Stimulated activated CD8-positive, alpha-beta memory T cell treated with anti-CD3 and anti-CD28 coated beads, Interleukin-7, amount 100 ng/mL, for 4 hours (primary cell): ENCODE results near the gene NRP2.

ENCODE experiments used
- DNase-seq, 2 donors: peaks; one replicate each; pipeline ENCODE4 v3.0.0-alpha.2; 2020; ENCODE audit warnings: low read depth in 2 of 2

The NRP2 gene

DNA sequence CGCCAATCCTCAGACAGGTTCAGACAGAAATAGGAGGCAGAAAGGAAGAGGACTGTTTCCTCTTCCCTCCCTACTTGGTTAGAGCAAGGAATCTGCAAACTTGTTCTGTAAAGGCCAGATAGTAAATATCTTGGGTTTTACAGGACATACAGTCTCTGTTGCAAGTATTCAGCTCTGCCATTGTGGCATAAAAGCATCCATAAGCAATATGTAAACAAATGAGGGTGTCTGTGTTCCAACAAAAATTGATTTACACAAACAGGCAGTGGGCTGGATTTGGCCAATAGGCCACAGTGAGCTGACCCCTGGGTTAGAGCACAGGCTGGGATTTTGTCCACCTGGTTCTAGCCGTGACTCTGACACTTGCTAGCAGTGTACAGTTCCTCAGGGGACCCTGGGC lies 89.4 kb downstream of the NRP2 start:
- no peak for DNase-seq

DNA sequence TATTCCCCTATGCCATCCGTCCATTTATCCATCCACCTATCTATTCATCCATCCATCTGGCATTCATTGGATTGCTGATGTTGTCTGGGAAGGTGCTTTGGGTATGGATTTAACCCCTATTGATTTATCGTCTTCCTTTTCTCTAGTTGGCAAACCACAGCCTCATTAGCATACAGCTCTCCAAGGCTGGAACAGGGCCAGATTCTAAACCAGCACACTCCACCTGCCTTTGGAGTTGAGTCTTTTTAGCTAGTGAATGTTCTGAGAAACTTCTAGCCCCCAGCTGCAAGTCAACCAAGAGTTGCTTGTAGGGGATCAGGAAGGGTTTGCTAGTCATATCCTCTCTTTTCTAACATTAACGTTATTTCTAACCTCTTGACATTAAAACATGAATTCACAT lies 90.7 kb downstream of the NRP2 start:
- DNase-seq, result no peak

DNA sequence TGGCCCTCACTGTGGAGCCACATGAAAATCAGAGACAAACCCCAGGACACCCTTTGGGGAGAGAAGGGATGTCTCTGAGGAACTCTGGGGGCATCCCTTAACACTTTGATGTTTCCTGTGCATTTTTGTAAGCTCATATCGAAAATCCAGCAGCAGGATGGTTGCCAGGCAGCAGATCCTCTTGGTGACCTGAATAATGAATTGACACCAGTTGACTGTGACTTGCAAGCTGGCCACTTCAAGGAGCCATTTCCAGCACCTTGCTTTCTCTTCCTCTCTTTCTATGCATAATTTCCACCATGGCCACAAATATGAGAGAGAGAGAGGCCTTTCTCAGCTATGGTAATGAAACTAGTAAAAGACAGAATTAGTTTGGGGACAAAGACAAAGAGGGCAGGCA lies 91.7 kb downstream of the NRP2 start:
- no peak for DNase-seq

DNA sequence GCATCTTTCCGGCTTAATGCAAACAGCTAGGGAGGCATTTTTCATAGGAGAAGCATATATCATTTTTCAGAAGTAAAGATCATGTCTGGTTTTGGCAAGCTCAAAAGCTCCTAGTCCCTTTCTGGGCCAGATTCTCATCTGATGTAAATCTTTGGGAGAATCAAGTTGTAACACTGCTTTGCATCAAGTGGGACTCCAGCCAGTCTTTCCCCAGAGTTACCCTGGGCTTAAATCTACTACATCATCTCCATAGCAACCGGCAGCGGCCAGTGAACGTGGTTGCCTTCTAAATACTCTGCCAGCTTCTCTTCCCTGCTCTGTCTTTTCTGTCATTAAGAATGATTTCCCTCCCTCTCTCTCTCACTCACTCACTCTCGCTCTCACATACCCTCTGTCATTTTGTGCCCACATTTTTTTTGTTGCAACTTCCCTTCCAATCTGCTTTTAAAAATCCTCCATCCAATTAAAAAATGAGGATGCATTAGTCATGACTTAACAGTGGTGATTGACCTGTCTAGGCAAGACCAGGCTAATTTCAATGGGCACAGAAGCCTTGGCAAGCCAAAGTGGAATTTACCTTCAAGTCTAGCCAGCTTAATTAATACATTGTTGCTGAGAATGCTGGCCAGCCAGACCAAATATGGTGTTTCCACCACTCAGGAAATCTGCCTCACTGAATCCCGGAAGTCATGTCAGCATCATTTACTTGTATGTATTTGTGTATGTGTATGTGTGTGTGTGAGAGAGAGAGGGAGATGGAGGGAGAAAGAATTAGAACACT lies 93.0 kb downstream of the NRP2 start:
- DNase-seq, result no peak

DNA sequence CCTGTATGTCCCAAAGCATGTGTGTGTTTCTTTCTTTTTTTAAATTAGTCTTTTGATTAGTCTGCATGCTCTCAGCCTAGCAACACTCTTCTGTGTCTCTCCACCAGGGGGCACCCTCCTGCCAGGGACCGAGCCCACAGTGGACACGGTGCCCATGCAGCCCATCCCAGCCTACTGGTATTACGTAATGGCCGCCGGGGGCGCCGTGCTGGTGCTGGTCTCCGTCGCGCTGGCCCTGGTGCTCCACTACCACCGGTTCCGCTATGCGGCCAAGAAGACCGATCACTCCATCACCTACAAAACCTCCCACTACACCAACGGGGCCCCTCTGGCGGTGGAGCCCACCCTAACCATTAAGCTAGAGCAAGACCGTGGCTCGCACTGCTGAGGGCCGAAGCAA lies 93.8 kb downstream of the NRP2 start:
- DNase-seq, result no peak

DNA sequence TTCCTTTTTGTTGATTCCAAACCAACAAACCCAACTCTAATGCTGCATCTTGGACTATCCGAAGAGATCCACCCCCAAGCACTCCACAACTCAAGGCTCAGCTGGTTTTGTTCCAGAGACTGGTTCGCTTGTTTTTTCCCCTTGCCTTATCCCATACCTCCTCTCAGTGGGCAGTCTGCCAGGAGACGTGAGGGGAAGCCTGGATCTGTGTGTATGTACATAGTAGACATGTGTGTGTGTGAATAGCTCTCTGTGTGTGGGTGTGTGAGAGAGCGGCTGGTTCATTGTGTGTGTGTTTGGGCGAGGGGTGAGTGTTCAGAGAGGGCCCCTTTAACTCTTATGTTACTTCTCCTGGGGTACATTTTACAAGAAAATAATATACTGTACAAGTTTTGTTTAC lies 94.4 kb downstream of the NRP2 start:
- DNase-seq, result no peak

DNA sequence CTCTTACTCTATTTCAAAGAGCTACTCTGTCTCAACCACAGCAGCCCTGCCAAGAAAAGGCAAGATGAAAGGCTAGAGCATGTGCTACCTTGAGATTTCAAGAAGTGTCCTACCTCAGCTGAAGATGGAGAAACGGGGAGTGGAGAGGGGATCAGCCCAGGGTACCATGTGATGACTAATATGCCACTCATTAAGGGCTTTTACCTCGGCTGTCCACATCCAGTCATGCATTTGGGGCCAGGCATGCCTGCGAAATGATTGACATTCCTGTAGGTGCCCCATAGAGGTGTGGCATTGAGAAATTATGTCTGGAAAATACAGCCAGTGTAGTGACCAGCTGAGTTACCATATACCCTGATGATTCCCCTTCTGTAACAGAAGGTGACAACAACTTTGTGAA lies 96.1 kb downstream of the NRP2 start:
- no peak for DNase-seq

DNA sequence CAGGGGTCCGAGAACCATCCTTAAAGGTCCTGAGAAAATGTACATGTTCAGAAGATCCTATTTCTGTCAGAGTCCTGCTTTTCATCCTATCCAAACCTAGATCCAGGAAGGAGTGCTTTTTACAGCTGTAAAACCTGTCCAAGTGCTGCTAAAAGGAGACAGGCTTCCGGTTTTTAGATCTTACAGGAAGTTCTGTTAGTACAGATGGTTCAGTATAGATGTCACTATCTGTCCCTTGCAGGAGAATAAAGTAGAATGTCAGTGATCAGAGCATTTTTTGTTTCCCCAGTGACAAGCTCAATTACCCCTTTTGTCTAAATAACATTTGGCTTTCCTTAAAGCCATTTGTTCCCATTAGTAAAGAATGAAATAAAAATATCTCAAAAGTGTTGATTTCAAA lies 98.3 kb downstream of the NRP2 start:
- DNase-seq, result no peak

DNA sequence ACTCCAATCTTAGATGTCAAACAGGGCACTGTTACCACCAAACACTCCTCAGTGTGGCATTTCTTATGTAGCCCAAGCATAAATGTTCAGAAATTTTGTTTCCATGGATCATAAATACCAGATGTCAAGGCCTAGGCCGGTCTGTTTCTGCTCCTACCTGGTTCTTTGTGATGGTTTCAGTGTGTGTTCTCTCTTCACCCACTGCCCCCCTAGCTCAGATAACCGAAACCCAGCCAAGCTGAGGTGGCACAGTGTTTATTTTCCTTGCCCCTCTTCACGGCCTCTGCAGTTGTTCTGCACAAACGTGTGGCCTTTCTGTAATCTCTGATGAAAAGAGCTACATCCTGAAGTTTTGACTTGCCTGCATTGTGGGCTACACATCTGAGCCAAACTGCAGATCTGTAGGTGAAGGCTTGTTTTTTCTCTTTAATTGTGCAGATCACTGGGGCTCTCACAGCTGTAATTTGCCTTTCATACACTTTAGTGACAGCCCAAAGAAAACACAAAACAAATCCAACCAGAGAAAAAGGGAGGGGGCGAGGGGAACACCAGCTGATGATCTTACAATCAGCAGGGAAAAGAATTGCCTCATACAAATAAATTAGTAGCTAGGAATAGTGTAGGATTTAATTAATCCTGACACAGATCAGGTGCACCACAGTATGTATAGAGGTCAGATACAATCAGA lies 99.1 kb downstream of the NRP2 start:
- DNase-seq, result no peak

DNA sequence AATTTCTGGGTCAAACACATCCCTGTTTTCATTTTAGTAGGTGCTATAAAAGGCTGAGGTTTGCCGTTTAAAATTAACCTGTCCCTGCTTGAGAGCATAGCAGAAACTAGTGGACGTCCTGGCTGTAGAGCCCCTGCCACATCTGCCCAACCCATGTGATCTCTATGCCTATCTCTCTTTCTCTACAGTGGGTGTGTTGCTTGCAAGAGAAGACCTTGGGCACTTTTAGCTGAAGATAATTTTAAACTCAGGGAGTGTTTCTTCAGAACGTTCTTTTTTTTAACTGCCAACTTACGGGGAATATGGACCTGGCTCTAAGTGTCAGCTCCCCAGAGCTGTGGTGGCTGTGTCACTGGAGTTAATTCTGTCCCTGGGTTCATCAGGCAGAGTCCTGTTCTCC lies 100.6 kb downstream of the NRP2 start:
- DNase-seq, result no peak

DNA sequence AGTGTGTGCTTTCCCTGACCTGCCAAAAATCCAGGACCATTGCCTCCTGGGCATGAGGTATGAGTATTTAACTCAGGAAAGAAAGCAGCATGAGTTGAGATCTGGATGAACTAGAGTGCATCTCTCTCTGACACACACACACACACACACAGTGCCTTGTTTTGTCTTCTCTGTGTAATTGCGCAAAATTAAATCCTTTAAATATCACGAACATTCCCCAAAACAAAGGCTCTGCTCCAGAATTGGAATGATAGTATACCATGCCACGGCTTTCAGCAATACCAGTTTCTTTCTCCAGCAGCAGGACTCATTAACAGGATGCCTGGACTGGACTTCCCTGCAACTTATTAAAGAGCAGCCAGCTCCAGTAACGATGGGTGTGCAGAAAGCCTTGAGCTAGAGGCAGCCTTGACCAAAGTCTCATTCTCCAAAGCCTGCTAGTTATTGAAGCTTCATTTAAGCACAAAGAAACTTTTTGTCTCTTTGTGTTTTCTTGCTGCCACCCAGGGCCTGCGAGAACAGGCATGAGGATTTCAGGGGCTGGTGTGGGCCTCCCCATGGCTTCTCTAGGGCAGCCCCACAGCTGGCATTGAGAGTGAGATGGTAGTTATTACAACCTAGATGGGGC lies 101.7 kb downstream of the NRP2 start:
- no peak for DNase-seq

DNA sequence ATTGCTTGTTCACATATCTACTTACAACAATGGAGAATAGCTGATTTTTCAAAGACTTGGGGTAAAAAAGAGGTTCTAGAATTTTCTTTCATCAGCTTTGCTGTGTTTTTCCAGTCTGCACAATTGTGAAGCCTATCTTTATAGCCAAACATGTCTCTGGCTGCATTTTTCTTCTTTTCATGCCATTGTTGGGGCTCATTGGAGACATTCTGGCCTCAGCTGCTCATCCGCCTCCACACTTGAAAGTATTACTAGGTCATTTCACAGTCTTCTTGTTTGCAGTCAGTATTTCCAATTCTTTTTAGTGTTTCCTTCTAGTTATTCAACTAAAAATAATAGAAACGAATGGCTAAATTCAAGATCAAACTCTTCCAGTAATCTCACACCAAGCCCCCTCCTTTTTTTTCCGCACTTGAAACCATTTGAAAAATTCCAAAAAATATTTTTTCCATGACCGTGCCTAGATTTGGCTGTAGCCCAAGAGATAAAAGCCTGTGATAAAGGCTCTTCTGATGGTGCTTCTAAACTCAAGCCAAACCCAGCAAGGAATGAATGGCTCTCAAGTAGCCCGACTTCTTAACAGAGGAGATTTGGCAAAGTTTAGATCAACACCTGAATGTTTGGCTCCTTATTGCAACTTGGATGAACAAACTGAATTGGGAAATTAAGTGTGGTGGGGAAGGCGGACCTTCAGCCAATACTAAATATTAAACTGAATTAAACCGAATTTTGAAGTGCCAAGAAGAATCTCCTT lies 103.4 kb downstream of the NRP2 start:
- DNase-seq, result no peak

DNA sequence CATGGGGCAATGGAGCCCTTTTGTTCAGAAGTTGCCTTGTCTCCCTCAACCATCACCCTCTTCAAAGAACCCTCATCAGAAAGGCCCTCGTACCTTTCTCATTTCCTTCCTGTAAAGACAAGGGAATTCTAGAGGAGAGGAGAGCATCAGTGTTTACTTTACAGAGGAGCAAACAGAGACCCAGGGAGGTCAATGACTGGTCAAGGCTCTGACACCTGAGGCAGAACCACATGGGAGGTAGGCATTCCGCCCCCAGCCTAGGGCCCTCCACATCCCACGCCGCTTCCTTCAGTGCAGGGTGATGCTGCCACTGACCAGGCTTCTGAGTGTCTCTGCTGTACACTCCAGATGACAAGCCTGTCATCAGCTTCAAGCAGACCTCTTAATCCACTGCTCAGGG lies 104.7 kb downstream of the NRP2 start:
- DNase-seq, result no peak

DNA sequence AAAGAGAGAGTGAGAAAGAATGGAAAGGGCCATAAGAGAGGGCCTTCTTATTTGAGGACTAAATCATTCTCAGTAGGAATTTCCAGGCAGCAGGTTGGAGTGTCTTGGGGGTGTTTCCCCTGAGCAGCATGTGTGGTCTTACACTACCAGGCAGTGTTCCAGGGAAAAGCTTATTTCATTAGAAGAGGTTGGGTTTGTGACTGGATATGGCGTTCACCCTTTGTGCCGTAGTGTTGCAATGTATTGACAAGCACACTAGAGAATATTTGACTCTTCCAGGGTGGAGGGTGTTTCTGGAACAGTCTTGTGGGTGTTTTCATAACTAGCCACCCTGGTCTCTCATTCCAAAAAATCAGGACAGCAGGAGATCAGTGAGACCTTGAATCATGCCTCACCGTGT lies 105.5 kb downstream of the NRP2 start:
- no peak for DNase-seq

DNA sequence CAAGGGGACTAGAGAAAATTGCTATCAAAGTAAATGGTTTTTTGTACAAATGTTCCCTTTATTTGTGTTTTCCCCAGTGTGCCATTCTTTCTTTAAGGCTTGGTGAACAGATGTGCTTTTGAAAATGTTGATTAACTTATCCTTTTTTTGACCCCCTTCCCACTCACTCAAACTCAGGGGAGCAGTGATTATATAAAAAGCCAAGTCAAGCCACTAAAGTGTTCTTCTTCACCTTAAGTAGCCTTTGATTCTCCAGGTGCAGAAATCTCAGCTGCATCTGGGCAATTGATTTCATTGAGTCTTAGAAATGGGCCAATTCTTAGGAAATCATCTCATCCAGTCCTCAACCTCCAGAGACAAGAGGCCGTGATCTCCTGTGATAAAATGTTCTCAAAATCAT lies 107.6 kb downstream of the NRP2 start:
- no peak for DNase-seq

DNA sequence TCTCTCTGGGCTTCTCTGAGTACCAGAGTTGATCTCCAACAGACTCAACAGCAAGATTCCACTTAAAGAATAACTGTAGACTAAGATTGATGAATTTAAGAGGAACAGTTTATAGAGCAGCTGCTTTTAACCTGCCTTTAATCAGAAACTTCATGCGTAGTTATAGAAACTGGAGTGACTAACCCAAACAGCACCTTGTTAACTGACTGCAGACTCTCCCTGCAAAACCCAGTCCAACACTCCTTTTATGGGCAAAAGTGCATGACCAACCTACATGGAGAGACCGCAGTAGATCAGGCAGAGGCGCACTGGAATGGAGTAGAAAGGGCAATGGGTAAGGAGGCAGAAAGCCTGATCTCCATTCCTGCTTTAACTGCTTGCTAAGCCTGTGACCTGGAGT lies 110.6 kb downstream of the NRP2 start:
- no peak for DNase-seq

DNA sequence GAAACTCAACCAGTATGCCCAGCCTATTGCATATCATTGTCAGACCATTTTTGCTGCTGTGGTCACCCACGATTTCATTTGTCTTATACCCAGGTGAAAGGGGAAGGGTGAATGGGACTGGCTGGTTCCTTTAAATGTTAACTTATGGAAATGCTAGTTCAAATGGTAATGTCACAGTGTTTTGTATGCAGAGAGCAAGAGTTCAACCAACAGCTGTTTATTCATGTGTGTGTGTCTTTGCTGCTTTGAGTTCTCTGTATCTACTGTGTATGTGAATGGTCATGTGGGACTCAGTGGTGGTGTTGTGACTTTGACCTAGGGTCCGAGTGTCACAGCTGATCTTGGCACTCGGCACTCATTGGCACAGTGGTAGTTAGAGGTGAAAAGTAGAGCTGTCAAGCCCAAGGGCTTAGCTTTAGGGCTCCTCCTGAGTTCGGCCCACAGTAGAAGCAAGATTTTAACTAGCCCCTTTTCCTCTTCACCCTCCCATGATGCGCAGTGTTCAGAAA lies 114.6 kb downstream of the NRP2 start:
- DNase-seq, result no peak

DNA sequence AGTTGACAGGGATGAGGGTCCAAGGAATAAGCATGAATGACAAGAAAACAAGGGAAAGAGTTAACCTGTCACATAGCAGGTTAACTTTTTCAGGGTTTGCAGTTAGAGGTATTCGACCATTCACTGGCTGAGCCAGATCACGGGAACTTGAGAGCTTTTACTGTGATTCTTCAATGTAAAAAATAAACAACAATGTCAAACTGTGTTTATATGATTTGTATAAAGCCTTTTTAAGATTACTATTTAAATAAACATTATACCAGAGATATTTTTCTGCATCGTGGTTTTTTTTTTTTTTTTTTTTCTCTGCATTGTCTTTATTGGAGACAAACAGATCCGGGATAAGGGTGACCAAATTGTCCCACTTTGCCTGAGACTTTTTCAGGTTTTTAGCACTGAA lies 115.6 kb downstream of the NRP2 start:
- DNase-seq, result no peak

DNA sequence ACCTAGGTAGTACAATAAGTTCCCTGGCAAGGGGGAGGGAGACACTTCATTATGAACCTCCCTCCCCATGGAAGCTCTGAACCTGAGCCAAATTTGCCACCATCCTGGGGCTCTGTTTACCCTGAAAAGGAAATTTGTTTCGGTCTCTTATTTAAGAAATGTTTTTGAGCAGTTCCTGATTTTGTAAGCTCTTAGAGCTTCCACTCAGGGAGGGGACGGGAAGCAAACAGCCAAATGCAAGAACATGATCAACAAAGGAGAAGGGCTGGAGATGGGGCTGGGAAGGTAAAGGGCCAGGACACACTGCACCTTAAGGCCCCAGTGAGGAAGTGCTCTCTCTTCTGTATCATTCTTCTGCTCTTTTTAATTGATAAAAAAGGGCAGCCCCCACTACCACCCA lies 117.9 kb downstream of the NRP2 start:
- no peak for DNase-seq

DNA sequence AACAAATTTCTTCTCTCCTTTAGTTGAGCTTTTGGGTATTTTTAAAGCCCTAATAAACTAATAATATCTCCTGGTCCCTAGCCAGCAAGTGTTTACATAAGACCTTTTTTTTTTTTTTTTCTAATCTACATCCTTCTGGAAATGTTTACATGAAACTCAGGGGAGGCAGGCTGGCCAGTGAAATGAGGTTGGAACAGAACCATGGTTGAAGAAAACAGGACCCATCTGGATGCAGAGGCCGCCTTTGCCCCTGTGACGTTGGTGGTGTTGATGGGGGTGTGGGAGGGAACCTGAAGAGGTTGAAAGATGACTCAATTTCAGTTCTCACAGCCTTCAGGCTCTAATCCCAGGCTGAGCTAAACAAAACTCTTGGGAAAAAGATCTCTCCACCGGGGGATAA lies 118.5 kb downstream of the NRP2 start:
- DNase-seq, result no peak

DNA sequence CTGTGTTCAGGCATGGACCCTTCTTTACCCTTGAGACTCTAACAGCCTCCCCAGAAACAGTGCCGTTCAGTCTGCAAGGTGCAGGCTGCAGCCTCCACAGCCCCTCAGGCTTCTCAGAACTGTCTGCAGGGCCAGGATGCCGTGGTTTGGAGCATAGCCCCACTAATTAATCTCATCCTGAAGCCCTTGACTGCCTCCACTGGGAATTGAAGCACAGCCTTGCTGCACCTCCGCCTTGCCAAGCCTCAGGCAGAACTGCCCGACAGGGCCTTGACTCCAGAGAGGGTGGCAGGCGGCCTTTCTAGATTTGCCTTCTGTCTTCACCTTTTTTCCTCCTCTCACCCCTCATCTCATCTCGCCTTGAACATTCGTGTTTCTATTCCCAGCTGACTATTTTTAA lies 119.8 kb downstream of the NRP2 start:
- no peak for DNase-seq

DNA sequence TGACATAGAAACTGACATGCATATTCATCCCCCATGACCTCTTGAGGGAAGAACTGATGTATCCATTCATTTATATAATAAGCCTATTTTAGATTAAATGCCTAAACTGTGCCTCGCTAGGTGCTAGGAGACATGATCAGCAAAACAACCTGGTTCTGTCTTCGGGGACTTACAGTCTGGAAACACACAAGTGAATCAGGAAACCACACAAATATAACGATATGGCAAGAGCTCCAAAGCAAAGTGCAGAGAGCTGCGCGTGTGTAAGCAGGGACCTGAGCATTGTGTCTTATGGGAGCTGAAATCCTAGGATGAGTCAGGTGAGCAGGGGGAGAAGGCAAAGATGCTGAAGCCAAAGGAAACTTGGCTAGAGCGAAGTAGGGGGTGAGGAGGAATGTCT lies 120.6 kb downstream of the NRP2 start:
- no peak for DNase-seq
